Measurements from ENCODE around the gene EID2. TPM values are rescaled to one million over a fixed set of nuclear protein-coding genes. Genes with fewer than 3 reads are reported as not detected.
A peak's percentile ranks its signal among the peaks of the same experiment; 100 is the strongest.

Gene EID2
- total and polyA plus RNA-seq, 4 donors = 1.5 to 8.5 (median 4.5) TPM

DNA sequence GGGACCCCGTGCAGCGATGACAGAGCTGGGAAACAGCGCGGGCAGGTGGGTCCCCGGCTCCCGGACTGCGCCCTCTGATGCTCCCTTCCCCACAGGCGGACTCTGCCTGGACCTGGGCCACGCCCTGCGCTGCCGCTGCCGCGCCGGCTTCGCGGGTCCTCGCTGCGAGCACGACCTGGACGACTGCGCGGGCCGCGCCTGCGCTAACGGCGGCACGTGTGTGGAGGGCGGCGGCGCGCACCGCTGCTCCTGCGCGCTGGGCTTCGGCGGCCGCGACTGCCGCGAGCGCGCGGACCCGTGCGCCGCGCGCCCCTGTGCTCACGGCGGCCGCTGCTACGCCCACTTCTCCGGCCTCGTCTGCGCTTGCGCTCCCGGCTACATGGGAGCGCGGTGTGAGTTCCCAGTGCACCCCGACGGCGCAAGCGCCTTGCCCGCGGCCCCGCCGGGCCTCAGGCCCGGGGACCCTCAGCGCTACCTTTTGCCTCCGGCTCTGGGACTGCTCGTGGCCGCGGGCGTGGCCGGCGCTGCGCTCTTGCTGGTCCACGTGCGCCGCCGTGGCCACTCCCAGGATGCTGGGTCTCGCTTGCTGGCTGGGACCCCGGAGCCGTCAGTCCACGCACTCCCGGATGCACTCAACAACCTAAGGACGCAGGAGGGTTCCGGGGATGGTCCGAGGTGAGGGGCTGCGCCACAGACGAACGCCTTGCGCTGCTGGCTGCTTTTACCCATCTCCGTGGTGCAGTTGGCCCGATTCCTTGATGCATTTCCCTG is 32.8 kb downstream of the EID2 start:
- H3K27ac ChIP-seq (ENCODE audit: low read depth in 1 of 2, low read length in 2 of 2) = no peak overlapping the region
- no peak overlapping the region for H3K9ac ChIP-seq (ENCODE audit: low read depth in 1 of 2, low read length in 2 of 2)
- peaks cover 2 to 19% (median 7%) of the 10 kb centered on the region in 4 donors for H3K27me3 ChIP-seq (ENCODE audit: control insufficient read depth in 4 of 4, insufficient read depth in 4 of 4, low read length in 3 of 4)
- H3K4me3 ChIP-seq (ENCODE audit: low read depth in 1 of 3, low read length in 3 of 3) = peak overlapping the region in 1 of 3 donors; percentile 43
- peaks cover 2 to 14% (median 12%) of the 10 kb centered on the region in 4 donors for H3K4me1 ChIP-seq (ENCODE audit: control insufficient read depth in 4 of 4, insufficient read depth in 4 of 4, low read length in 3 of 4)
- no peaks in the 10 kb centered on the region for H3K9me3 ChIP-seq (ENCODE audit: control insufficient read depth in 4 of 4, low read length in 3 of 4)
- no peak for DNase-seq (ENCODE audit: low spot score)
- no peaks in the 10 kb centered on the region for H3K36me3 ChIP-seq (ENCODE audit: control insufficient read depth in 4 of 4, insufficient read depth in 3 of 4, low read depth in 1 of 4, low read length in 3 of 4)
- TF ChIP-seq FOXA1 (IDR thresholded peaks at IDR 0.05) (no peak), NR2F2 (IDR thresholded peaks at IDR 0.05) (no peak)
- 5% methylated on average over 96 of the region's 96 CpGs for WGBS

DNA sequence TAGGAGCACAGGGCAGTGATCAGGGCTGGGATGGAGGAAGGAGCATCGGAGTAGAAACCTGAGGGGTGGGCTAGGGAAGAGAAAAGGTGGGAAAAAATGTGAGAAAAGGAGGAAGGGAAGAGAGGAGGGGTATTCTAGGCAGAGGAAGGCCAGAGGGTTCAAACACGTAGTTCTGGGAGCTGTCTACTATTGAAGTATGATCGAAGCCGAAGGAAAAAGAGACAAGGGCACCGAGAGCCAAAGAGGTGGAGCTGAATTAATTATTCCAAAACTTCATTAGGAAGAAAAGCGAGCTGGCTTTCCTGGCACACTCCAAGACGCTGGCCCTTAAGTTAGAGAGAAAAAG is 33.4 kb downstream of the EID2 start:
- Histone ChIP-seq H3K9me3 (ENCODE audit: control insufficient read depth in 4 of 4, low read length in 3 of 4) (no peaks in the 10 kb centered on the region), H3K36me3 (ENCODE audit: control insufficient read depth in 4 of 4, insufficient read depth in 3 of 4, low read depth in 1 of 4, low read length in 3 of 4) (no peaks in the 10 kb centered on the region), H3K9ac (ENCODE audit: low read depth in 1 of 2, low read length in 2 of 2) (no peak overlapping the region), H3K27me3 (ENCODE audit: control insufficient read depth in 4 of 4, insufficient read depth in 4 of 4, low read length in 3 of 4) (peaks cover 2 to 19% (median 7%) of the 10 kb centered on the region in 4 donors), H3K4me3 (ENCODE audit: low read depth in 1 of 3, low read length in 3 of 3) (peak overlapping the region in 1 of 3 donors; percentile 43), H3K4me1 (ENCODE audit: control insufficient read depth in 4 of 4, insufficient read depth in 4 of 4, low read length in 3 of 4) (peaks cover 2 to 14% (median 12%) of the 10 kb centered on the region in 4 donors), H3K27ac (ENCODE audit: low read depth in 1 of 2, low read length in 2 of 2) (no peak overlapping the region)
- TF ChIP-seq NR2F2 (IDR thresholded peaks at IDR 0.05) = no peak
- no peak for TF ChIP-seq RAD21 (IDR thresholded peaks at IDR 0.05)
- DNase-seq (ENCODE audit: low spot score) = no peak
- WGBS = 58% methylated on average over 7 of the region's 7 CpGs

GRCh38 chr19:39502640-39503417 is 37.1 kb downstream of the EID2 start:
- no peak overlapping the region for H3K4me3 ChIP-seq (ENCODE audit: low read depth in 1 of 3, low read length in 3 of 3)
- 16% methylated on average over 69 of the region's 69 CpGs for WGBS
- peaks cover 2 to 22% (median 16%) of the 10 kb centered on the region in 4 donors for H3K4me1 ChIP-seq (ENCODE audit: control insufficient read depth in 4 of 4, insufficient read depth in 4 of 4, low read length in 3 of 4)
- no peak overlapping the region for H3K9ac ChIP-seq (ENCODE audit: low read depth in 1 of 2, low read length in 2 of 2)
- H3K27ac ChIP-seq (ENCODE audit: low read depth in 1 of 2, low read length in 2 of 2) = no peak overlapping the region
- DNase-seq (ENCODE audit: low spot score) = peak; percentile 75
- H3K36me3 ChIP-seq (ENCODE audit: control insufficient read depth in 4 of 4, insufficient read depth in 3 of 4, low read depth in 1 of 4, low read length in 3 of 4) = no peaks in the 10 kb centered on the region
- no peaks in the 10 kb centered on the region for H3K9me3 ChIP-seq (ENCODE audit: control insufficient read depth in 4 of 4, low read length in 3 of 4)
- TF ChIP-seq HNF4A (conservative IDR thresholded peaks at IDR 0.05) (no peak), RAD21 (IDR thresholded peaks at IDR 0.05) (peak in 1 of 2 donors; percentile 27), YY1 (IDR thresholded peaks at IDR 0.05) (no peak), CTCF (IDR thresholded peaks at IDR 0.05; ENCODE audit: low read depth, low read length, missing input control) (peak; percentile 69)
- H3K27me3 ChIP-seq (ENCODE audit: control insufficient read depth in 4 of 4, insufficient read depth in 4 of 4, low read length in 3 of 4) = peaks cover 2 to 21% (median 11%) of the 10 kb centered on the region in 4 donors

DNA sequence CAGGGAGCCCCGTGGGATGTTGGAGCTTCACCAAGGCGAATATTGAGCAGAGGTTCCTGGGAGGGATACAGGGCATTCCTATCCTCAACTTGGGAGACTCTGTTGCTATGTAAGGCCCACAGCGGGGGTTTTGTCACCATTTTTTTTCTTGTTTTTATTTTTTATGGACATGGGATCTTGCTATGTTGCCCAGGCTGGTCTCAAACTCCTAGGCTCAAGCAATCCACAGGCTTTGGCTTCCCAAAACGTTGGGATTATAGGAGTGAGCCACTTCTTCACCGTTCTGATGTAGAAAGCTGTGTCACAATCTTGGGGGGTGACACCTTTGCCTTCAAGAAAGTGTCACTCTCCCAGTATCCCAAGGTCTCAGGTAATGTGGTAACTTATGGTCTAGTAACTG is 38.6 kb downstream of the EID2 start:
- TF ChIP-seq ZBTB33 (IDR thresholded peaks at IDR 0.05) (no peak), MAX (IDR thresholded peaks at IDR 0.05) (no peak), ATF3 (IDR thresholded peaks at IDR 0.05) (no peak), FOXA2 (IDR thresholded peaks at IDR 0.05) (no peak), YY1 (IDR thresholded peaks at IDR 0.05) (no peak), RAD21 (IDR thresholded peaks at IDR 0.05) (no peak), HNF4G (IDR thresholded peaks at IDR 0.05) (no peak), EGR1 (IDR thresholded peaks at IDR 0.05; ENCODE audit: low read depth in 2 of 2) (no peak)
- TF ChIP-seq, protein P1, sequence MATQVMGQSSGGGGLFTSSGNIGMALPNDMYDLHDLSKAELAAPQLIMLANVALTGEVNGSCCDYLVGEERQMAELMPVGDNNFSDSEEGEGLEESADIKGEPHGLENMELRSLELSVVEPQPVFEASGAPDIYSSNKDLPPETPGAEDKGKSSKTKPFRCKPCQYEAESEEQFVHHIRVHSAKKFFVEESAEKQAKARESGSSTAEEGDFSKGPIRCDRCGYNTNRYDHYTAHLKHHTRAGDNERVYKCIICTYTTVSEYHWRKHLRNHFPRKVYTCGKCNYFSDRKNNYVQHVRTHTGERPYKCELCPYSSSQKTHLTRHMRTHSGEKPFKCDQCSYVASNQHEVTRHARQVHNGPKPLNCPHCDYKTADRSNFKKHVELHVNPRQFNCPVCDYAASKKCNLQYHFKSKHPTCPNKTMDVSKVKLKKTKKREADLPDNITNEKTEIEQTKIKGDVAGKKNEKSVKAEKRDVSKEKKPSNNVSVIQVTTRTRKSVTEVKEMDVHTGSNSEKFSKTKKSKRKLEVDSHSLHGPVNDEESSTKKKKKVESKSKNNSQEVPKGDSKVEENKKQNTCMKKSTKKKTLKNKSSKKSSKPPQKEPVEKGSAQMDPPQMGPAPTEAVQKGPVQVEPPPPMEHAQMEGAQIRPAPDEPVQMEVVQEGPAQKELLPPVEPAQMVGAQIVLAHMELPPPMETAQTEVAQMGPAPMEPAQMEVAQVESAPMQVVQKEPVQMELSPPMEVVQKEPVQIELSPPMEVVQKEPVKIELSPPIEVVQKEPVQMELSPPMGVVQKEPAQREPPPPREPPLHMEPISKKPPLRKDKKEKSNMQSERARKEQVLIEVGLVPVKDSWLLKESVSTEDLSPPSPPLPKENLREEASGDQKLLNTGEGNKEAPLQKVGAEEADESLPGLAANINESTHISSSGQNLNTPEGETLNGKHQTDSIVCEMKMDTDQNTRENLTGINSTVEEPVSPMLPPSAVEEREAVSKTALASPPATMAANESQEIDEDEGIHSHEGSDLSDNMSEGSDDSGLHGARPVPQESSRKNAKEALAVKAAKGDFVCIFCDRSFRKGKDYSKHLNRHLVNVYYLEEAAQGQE (IDR thresholded peaks at IDR 0.05) = no peak
- Histone ChIP-seq H3K27me3 (ENCODE audit: control insufficient read depth in 4 of 4, insufficient read depth in 4 of 4, low read length in 3 of 4) (peaks cover 2 to 10% (median 7%) of the 10 kb centered on the region in 4 donors), H3K9ac (ENCODE audit: low read depth in 1 of 2, low read length in 2 of 2) (no peak overlapping the region), H3K9me3 (ENCODE audit: control insufficient read depth in 4 of 4, low read length in 3 of 4) (no peaks in the 10 kb centered on the region), H3K4me3 (ENCODE audit: low read depth in 1 of 3, low read length in 3 of 3) (no peak overlapping the region), H3K4me1 (ENCODE audit: control insufficient read depth in 4 of 4, insufficient read depth in 4 of 4, low read length in 3 of 4) (peaks cover 2 to 16% (median 9%) of the 10 kb centered on the region in 4 donors), H3K27ac (ENCODE audit: low read depth in 1 of 2, low read length in 2 of 2) (no peak overlapping the region), H3K36me3 (ENCODE audit: control insufficient read depth in 4 of 4, insufficient read depth in 3 of 4, low read depth in 1 of 4, low read length in 3 of 4) (no peaks in the 10 kb centered on the region)
- no peak for DNase-seq (ENCODE audit: low spot score)
- 73% methylated on average over 5 of the region's 5 CpGs for WGBS
